Mammary epithelial cell (primary cell): ENCODE measurements around the gene STX1B.

Source experiments
- EZH2 ChIP-seq: IDR thresholded peaks from 2 replicates; pipeline ENCODE4 v1.6.1; 2012; ENCODE audit warnings: low read length, inconsistent platforms, borderline replicate concordance
- TF ChIP-seq, protein P1 (sequence below), 2 donors: IDR thresholded peaks in 1 of 2; conservative IDR thresholded peaks in 1 of 2; 2 replicates each; pipeline ENCODE4 v1.5.1; 2011 to 2012; ENCODE audit warnings: inconsistent platforms in 2 of 2, low read length in 2 of 2, mild to moderate bottlenecking in 2 of 2, control low read depth in 1 of 2, low read depth in 1 of 2; ENCODE audit not compliant: insufficient read depth in 1 of 2; ENCODE audit errors: extremely low read depth in 1 of 2

DNA sequence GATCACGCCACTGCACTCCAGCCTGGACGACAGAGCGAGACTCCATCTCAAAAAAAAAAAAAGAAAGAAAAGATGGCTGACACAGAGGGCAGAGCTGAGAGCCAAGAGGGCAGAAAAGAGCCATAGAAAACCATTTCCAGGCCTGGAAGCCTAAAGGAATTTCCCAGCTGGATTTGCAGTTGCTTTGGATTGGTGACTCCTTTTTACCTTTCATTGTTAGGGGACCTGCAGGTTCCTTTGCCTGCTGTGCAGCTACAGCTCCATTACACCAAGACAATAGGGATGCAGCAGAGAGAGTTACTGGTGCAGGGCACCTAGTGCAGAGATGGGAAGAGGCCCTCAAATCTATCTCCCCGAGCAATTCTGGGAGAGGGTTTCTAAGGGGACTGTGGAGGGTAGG, 45.2 kb upstream of the STX1B start:
- TF ChIP-seq, protein P1, sequence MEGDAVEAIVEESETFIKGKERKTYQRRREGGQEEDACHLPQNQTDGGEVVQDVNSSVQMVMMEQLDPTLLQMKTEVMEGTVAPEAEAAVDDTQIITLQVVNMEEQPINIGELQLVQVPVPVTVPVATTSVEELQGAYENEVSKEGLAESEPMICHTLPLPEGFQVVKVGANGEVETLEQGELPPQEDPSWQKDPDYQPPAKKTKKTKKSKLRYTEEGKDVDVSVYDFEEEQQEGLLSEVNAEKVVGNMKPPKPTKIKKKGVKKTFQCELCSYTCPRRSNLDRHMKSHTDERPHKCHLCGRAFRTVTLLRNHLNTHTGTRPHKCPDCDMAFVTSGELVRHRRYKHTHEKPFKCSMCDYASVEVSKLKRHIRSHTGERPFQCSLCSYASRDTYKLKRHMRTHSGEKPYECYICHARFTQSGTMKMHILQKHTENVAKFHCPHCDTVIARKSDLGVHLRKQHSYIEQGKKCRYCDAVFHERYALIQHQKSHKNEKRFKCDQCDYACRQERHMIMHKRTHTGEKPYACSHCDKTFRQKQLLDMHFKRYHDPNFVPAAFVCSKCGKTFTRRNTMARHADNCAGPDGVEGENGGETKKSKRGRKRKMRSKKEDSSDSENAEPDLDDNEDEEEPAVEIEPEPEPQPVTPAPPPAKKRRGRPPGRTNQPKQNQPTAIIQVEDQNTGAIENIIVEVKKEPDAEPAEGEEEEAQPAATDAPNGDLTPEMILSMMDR (conservative IDR thresholded peaks at IDR 0.05 in 1 of 2, IDR thresholded peaks at IDR 0.05 in 1 of 2; ENCODE audit: extremely low read depth in 1 of 2, insufficient read depth in 1 of 2, low read depth in 1 of 2, low read length in 2 of 2): no peak
- no peak for TF ChIP-seq EZH2
